Measurements from ENCODE around the gene RHOT2. TPM values are rescaled to one million over a fixed set of nuclear protein-coding genes. Genes with fewer than 3 reads are reported as not detected.
A peak's percentile ranks its signal among the peaks of the same experiment; 100 is the strongest.

The RHOT2 gene
- total and polyA plus RNA-seq, 9 of the 15 experiments (the other 6 are each of a cell fraction or from before 2014, with no cell fraction given), result 5.0 to 373 (median 112) TPM

GRCh38 chr16:681746-682427 is 14.0 kb downstream of the RHOT2 start (continued):
- TF ChIP-seq ZBTB5 (IDR thresholded peaks at IDR 0.05) (no peak), MTA3 (IDR thresholded peaks at IDR 0.05; ENCODE audit: borderline replicate concordance) (0 out of 2 replicates have a peak, but pooled peaks have one; percentile 31), ZBTB11 (CRISPR knock-in tag; IDR thresholded peaks at IDR 0.05) (no peak), ZNF740 (CRISPR knock-in tag; IDR thresholded peaks at IDR 0.05) (peak; percentile 49; the same call in 1 of the 2 replicates), ZNF740 (tag; IDR thresholded peaks at IDR 0.05) (no peak), SIX5 (IDR thresholded peaks at IDR 0.05; ENCODE audit: borderline replicate concordance in 1 of 2, insufficient read depth in 1 of 2, low read depth in 1 of 2, low read length in 2 of 2) (no peak), ZSCAN32 (CRISPR knock-in tag; IDR thresholded peaks at IDR 0.05) (no peak), STAT6 (CRISPR knock-in tag; IDR thresholded peaks at IDR 0.05) (0 out of 2 replicates have a peak, but pooled peaks have one; percentile 57), ZNF589 (CRISPR knock-in tag; IDR thresholded peaks at IDR 0.05; ENCODE audit: low read depth) (no peak), CSDE1 (IDR thresholded peaks at IDR 0.05) (no peak), CBX1 (IDR thresholded peaks at IDR 0.05; ENCODE audit: low read depth) (no peak), ZC3H4 (CRISPR knock-in tag; IDR thresholded peaks at IDR 0.05; ENCODE audit: borderline replicate concordance) (no peak), CBX5 (IDR thresholded peaks at IDR 0.05; ENCODE audit: borderline replicate concordance, low read depth) (no peak), KAT8 (IDR thresholded peaks at IDR 0.05; ENCODE audit: low read depth) (no peak), NR0B1 (IDR thresholded peaks at IDR 0.05; ENCODE audit: partially characterized antibody) (no peak), POLR2A (conservative IDR thresholded peaks at IDR 0.05) (peak; percentile 19; the same call in 1 of the 2 replicates), BMI1 (IDR thresholded peaks at IDR 0.05; ENCODE audit: low read length) (no peak)

All from K562 (cell line).